ENCODE results near the gene RANBP9. TPM values are rescaled to one million over a fixed set of nuclear protein-coding genes. Genes with fewer than 3 reads are reported as not detected.
A peak's percentile ranks its signal among the peaks of the same experiment; 100 is the strongest.

RANBP9 gene
- 10 to 100 TPM; 26.2 to 49.5 (median 31.3) TPM for total RNA-seq

DNA sequence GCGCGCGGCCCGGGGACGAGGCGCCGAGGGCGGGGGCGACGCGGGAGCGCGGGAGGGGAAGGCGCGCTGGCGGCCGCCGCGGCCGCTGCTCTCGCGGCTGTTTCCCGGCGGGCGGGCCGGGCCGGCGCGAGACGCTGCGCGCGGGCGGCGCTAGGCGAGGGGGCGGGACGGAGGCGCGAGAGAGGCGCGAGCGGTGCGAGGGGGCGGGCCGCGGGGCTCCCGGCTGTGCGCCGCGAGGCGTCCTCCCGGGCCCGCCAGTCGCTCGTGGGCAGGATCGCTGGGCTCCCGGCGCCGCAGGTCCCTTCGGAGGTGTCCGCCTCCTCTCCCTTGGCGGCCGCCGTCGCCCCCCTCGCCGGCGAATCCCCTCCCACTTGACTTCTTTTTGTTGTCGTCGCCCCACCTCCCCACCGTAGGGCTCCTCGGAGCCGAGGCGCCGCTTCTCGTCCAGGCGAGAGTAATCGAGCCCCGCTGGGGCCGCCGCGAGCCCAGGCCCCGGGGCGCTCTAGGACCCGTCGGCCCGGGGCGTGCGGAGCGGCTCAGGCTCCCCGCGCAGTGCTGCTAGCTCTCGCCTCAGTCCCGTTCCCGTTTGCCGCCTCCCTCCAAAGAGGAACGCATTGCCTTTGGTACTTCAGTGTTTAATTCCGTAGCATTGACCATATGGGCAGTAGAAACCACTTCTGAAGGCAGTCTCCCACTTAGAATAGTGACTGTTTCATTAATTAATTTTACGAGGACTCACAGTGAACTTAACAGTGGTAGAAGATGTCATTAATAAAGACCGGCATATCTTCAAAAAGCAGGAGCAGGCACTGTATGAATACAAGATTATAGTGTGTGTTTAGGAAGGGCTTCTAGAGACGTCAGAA is at the start of gene RANBP9:
TSS of gene RANBP9 (minus strand) at position 103 of the 866 bp plus-strand sequence. CDS start 330 bp downstream, outside the sequence.
- peak; percentile 82 to 94 (median 93) for DNase-seq
- Histone ChIP-seq H3K27me3 (no peaks in the 10 kb centered on the region), H3K4me3 (peak within 1 kb of the TSS; percentile 75 to 95 (median 82)), H3K4me1 (peaks cover 0 to 13% (median 0%) of the 10 kb centered on the region in 4 donors), H3K27ac (peak within 1 kb of the TSS; percentile 84 to 98 (median 96)), H3K9me3 (no peaks in the 10 kb centered on the region), H3K36me3 (no peaks in the 10 kb centered on the region)
- TF ChIP-seq CTCF (IDR thresholded peaks at IDR 0.05) (no peak), POLR2A (IDR thresholded peaks at IDR 0.05) (peak in 1 of 2 donors; percentile 74)

DNA sequence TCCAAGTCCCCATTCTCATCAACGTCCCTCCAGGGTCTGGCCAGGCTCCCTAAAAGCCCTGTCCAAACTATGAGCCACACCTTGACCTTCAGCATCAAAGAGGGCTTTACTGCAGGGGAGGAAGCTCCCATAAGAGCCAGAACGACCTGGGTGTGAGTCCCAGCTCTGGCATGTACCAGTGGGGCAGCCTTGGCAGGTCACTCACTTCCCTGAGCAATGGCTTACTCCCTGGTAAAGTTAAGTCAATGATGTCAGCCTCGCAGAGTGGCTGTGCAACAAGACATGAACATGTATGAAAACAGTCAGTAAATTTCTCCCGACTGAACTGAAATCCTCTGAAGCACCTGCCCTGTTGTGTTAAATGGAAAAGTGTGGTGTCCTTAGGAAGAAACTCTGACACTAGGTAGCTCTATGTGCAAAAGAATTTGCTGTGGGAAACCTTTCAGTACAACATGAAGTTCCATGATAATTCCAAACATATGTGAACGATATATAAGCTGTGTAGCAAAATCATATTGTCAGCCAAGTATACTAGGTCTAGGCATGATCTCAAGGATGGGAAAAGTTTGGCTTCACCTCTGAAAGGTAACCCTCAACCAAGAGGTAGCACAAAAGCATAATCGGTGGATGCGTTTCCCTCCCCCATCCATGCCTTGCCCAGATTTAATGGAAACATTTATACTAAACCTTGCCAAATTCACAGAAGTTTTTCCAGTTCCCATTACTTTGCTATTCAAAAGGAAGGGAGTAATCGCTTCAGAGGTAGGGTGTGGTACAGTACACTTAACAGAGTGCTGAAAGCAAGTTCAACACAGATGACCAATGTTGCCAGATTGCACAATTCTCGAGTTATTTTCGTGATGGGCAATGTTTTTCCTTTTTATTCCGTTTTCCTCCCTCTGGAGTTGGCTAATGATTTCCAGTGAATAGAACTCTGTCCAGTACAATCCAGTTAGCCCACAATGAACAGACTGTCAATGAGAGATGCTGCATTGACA is 49.0 kb upstream of the RANBP9 start:
- no peak overlapping the region for H3K4me3 ChIP-seq
- peaks cover 0 to 10% (median 0%) of the 10 kb centered on the region in 4 donors for H3K4me1 ChIP-seq
- H3K27me3 ChIP-seq = no peaks in the 10 kb centered on the region
- peak overlapping the region in 1 of 4 donors; percentile 35 for H3K27ac ChIP-seq
- TF ChIP-seq POLR2A (IDR thresholded peaks at IDR 0.05) = no peak
- no peak for TF ChIP-seq CTCF (IDR thresholded peaks at IDR 0.05)
- H3K36me3 ChIP-seq = no peaks in the 10 kb centered on the region
- H3K9me3 ChIP-seq = no peaks in the 10 kb centered on the region
- DNase-seq = no peak

DNA sequence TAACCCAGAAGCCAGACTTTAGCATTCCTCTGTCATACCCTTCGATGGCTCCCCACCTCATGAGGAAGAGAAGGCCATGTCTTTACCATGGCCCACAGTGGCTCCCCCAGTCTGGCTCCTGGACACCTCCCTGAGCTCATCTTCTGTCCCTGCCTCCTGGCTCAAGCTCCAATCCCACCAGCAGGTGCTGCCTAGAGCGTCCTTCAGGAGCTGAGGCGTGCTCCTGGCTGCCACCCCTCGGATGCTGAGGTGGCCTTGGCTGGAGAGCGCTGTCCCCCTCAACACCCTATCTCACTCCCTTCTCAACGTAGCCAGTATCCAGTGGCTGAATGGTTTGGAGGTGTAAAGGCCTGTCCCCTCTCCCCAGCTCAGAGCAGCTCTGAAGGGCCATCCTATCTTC is 47.4 kb upstream of the RANBP9 start:
- TF ChIP-seq POLR2A (IDR thresholded peaks at IDR 0.05) (no peak), CTCF (IDR thresholded peaks at IDR 0.05) (no peak)
- Histone ChIP-seq H3K36me3 (no peaks in the 10 kb centered on the region), H3K4me3 (no peak overlapping the region), H3K27me3 (no peaks in the 10 kb centered on the region), H3K9me3 (no peaks in the 10 kb centered on the region), H3K4me1 (peaks cover 0 to 9% (median 0%) of the 10 kb centered on the region in 4 donors), H3K27ac (no peak overlapping the region)
- no peak for DNase-seq

- Histone ChIP-seq H3K27ac (no peak overlapping the region), H3K4me3 (no peak overlapping the region), H3K36me3 (no peaks in the 10 kb centered on the region), H3K9me3 (no peaks in the 10 kb centered on the region), H3K27me3 (no peaks in the 10 kb centered on the region), H3K4me1 (no peaks in the 10 kb centered on the region)
- DNase-seq = no peak
- no peak for TF ChIP-seq POLR2A (IDR thresholded peaks at IDR 0.05)
- TF ChIP-seq CTCF (IDR thresholded peaks at IDR 0.05) = no peak
Measured at GRCh38 chr6:13754644-13755043, 43.0 kb upstream of the RANBP9 start.

GRCh38 chr6:13743736-13744127 is 32.1 kb upstream of the RANBP9 start:
- H3K4me1 ChIP-seq = no peaks in the 10 kb centered on the region
- H3K4me3 ChIP-seq = no peak overlapping the region
- no peaks in the 10 kb centered on the region for H3K9me3 ChIP-seq
- H3K27ac ChIP-seq = no peak overlapping the region
- DNase-seq = no peak
- H3K36me3 ChIP-seq = no peaks in the 10 kb centered on the region
- TF ChIP-seq CTCF (IDR thresholded peaks at IDR 0.05) (no peak), POLR2A (IDR thresholded peaks at IDR 0.05) (no peak)
- no peaks in the 10 kb centered on the region for H3K27me3 ChIP-seq
